Keratinocyte (primary cell): ENCODE measurements around the gene CHL1.

Source experiments
- EZH2 ChIP-seq: IDR thresholded peaks from one replicate; pipeline ENCODE4 v1.6.1; 2012; ENCODE audit warnings: inconsistent platforms, mild to moderate bottlenecking, low read length, moderate library complexity
- TF ChIP-seq, protein P1 (sequence below), 3 experiments: IDR thresholded peaks in 1 of 3; conservative IDR thresholded peaks in 1 of 3; optimal IDR thresholded peaks in 1 of 3; 2 replicates in 2 of 3; 3 replicates in 1 of 3; pipeline versions ENCODE3 to v1.5.1; 2011; ENCODE audit warnings: low read length in 3 of 3, mild to moderate bottlenecking in 3 of 3, moderate library complexity in 2 of 3, control low read depth in 1 of 3, inconsistent platforms in 1 of 3; ENCODE audit not compliant: insufficient read depth in 2 of 3; ENCODE audit errors: extremely low read depth in 1 of 3

DNA sequence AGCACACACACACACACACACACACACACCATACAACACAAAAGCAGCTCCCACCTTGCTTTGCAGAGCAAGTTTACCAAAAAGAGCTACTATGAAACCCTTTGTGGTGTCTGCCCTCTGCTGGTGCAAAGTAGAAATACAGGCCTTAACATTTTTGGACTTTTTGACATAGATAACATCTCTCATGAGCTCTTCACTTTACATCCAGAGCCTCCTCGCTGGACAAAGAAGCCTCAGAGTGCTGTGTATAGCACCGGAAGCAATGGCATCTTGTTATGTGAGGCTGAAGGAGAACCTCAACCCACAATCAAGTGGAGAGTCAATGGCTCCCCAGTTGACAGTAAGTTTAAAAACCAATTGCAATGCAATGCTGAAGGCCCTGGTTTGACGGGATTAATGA, 157.9 kb downstream of the CHL1 start:
- TF ChIP-seq, protein P1, sequence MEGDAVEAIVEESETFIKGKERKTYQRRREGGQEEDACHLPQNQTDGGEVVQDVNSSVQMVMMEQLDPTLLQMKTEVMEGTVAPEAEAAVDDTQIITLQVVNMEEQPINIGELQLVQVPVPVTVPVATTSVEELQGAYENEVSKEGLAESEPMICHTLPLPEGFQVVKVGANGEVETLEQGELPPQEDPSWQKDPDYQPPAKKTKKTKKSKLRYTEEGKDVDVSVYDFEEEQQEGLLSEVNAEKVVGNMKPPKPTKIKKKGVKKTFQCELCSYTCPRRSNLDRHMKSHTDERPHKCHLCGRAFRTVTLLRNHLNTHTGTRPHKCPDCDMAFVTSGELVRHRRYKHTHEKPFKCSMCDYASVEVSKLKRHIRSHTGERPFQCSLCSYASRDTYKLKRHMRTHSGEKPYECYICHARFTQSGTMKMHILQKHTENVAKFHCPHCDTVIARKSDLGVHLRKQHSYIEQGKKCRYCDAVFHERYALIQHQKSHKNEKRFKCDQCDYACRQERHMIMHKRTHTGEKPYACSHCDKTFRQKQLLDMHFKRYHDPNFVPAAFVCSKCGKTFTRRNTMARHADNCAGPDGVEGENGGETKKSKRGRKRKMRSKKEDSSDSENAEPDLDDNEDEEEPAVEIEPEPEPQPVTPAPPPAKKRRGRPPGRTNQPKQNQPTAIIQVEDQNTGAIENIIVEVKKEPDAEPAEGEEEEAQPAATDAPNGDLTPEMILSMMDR (optimal IDR thresholded peaks at IDR 0.05 in 1 of 3, IDR thresholded peaks at IDR 0.05 in 1 of 3, conservative IDR thresholded peaks at IDR 0.05 in 1 of 3; ENCODE audit: extremely low read depth in 1 of 3, insufficient read depth in 2 of 3, low read length in 3 of 3): peak; percentile 54 to 80 (median 68)
- no peak for TF ChIP-seq EZH2
